K562 (cell line): ENCODE results near the gene RGS7. TPM values are rescaled to one million over a fixed set of nuclear protein-coding genes. Genes with fewer than 3 reads are reported as not detected.

Experiments used
- ATAC-seq: fragments of 200-7000 bp; cut with Tn5 transposase; 3 replicates; pipeline ENCODE4 v1.9.1; 2020; ENCODE audit warnings: moderate library complexity
- BruUV-seq: library from RNA; stranded (reverse); fragments of 400-500 nt; replicated peaks from 2 replicates; lab custom pipeline; 2021; lab: Mats Ljungman, UMichigan
- CTCF ChIA-PET: fragments of 300-600 bp; formaldehyde crosslinking; extraction: SDS; loops from one replicate; lab custom pipeline; 2021; ENCODE audit warnings: low intra/inter-chr PET ratio; lab: Yijun Ruan, JAX
- POLR2A ChIA-PET: fragments of 300-600, 350-650 bp; sonication (Branson Sonifier 250); formaldehyde crosslinking; extraction: SDS; loops from one replicate; lab custom pipeline; 2021; ENCODE audit warnings: antibody characterized with exemption, inconsistent platforms; lab: Yijun Ruan, JAX
- DNase-seq, 4 experiments: peaks; one replicate each; pipeline versions ENCODE4 v3.0.0 to v3.0.0-alpha.2; 2011 to 2018; ENCODE audit warnings: low spot score in 3 of 4, mixed read lengths in 3 of 4; ENCODE audit errors: extremely low read depth in 1 of 4
- FAIRE-seq: peaks from 2 replicates; lab custom pipeline; 2011; peaks lifted over from hg19 to GRCh38; lab: Jason Lieb, UNC
- H2AFZ ChIP-seq: 2 replicates; pipeline ENCODE4 v1.6.0; 2011; ENCODE audit warnings: low read depth, low read length, control low read depth, inconsistent platforms
- H3K27ac ChIP-seq: fragments of 200-600 bp; 3 replicates; pipeline ENCODE4 v1.8.0; 2011; ENCODE audit warnings: low read depth, mild to moderate bottlenecking, control low read depth, inconsistent platforms, low read length, moderate library complexity, mixed read lengths; ENCODE audit errors: extremely low read depth
- H3K27me3 ChIP-seq, 2 experiments: fragments of 300-600 bp in 1 of 2; 2 replicates in 1 of 2; 3 replicates in 1 of 2; pipeline versions ENCODE4 v1.6.0 to v1.8.0; 2011; ENCODE audit warnings: inconsistent platforms in 2 of 2, low read length in 2 of 2, mild to moderate bottlenecking in 1 of 2, mixed read lengths in 1 of 2, moderate library complexity in 1 of 2; ENCODE audit not compliant: control insufficient read depth in 2 of 2, insufficient read depth in 2 of 2
- H3K36me3 ChIP-seq: fragments of 300-600 bp; 3 replicates; pipeline ENCODE4 v1.8.0; 2011; ENCODE audit warnings: mild to moderate bottlenecking, low read length, inconsistent platforms; ENCODE audit not compliant: control insufficient read depth, insufficient read depth
- H3K4me1 ChIP-seq, 2 experiments: fragments of 200-600 bp in 1 of 2; replicated peaks in 1 of 2; 2 replicates in 1 of 2; 3 replicates in 1 of 2; pipeline versions ENCODE4 v1.5.1 to v1.8.0; 2011; ENCODE audit warnings: inconsistent platforms in 2 of 2, low read length in 2 of 2, mild to moderate bottlenecking in 1 of 2, mixed read lengths in 1 of 2, moderate library complexity in 1 of 2; ENCODE audit not compliant: control insufficient read depth in 2 of 2, insufficient read depth in 2 of 2
- H3K4me2 ChIP-seq: 2 replicates; pipeline ENCODE4 v1.6.1; 2011; ENCODE audit warnings: low read length, control low read depth, inconsistent platforms, mixed read lengths; ENCODE audit not compliant: insufficient read depth
- H3K4me3 ChIP-seq: fragments of 200-600 bp; sonication (generic), shearing (Covaris generic); 2 replicates; pipeline ENCODE4 v1.5.1; 2016; ENCODE audit warnings: control low read depth, inconsistent platforms
- H3K79me2 ChIP-seq: fragments of 200-600 bp; 3 replicates; pipeline ENCODE4 v1.8.0; 2011; ENCODE audit warnings: low read length, inconsistent platforms; ENCODE audit not compliant: control insufficient read depth, insufficient read depth
- H3K9ac ChIP-seq, 2 experiments: 2 replicates each; pipeline versions ENCODE4 v1.6.0 to v1.6.1; 2011; ENCODE audit warnings: low read depth in 2 of 2, low read length in 2 of 2, control low read depth in 1 of 2, inconsistent platforms in 1 of 2, mild to moderate bottlenecking in 1 of 2, mixed read lengths in 1 of 2; ENCODE audit not compliant: insufficient read depth in 1 of 2
- H3K9me1 ChIP-seq: one replicate; pipeline ENCODE4 v1.6.0; 2011; ENCODE audit warnings: inconsistent platforms, mild to moderate bottlenecking, low read length, moderate library complexity; ENCODE audit not compliant: control insufficient read depth, insufficient read depth
- H3K9me3 ChIP-seq: replicated peaks from 2 replicates; pipeline ENCODE4 v1.5.1; 2011; ENCODE audit warnings: low read depth, low read length, inconsistent platforms; ENCODE audit not compliant: control insufficient read depth, insufficient read depth
- H4K20me1 ChIP-seq: replicated peaks from 2 replicates; pipeline ENCODE4 v1.6.1; 2011; ENCODE audit warnings: low read length, inconsistent platforms, mixed read lengths; ENCODE audit not compliant: control insufficient read depth, insufficient read depth
- ZNF354B ChIP-seq: fragments of 250-450 bp; sonication (Bioruptor Pico); IDR thresholded peaks from 2 replicates; pipeline ENCODE4 v1.4.0; 2020
- in situ Hi-C: fragments of 300-500 bp; cut with MboI; formaldehyde crosslinking; loops from 4 replicates; pipeline ENCODE4 v1.15.0; 2018; ENCODE audit warnings: inconsistent platforms, mixed read lengths
- intact Hi-C: fragments of 100-400 bp; cut with micrococcal nuclease; formaldehyde crosslinking; loops from 2 replicates; pipeline ENCODE4 v1.14.2; 2022
- polyA plus RNA-seq, 8 experiments: library from polyadenylated mRNA; depleted of rRNA in 4 of 8; stranded (reverse) in 5 of 8; unstranded in 3 of 8; fragments of >200 nt; fragmentation: Nextera tagmentation in 2 of 8; fragmentation: Illumina TruSeq in 1 of 8; extraction: Ambion mirVana in 2 of 8; extraction: Trizol in 1 of 8; gene quantifications; 2 replicates each; pipeline versions ENCODE4 v1.2.1 to v1.2.3, GENCODE V29; 2011 to 2014; ENCODE audit warnings: inconsistent platforms in 1 of 8, missing spikeins in 1 of 8
- total RNA-seq, 7 experiments: library from RNA; depleted of rRNA in 6 of 7; stranded (reverse); fragments of >200 nt in 6 of 7; fragmentation: Illumina TruSeq in 2 of 7; extraction: Trizol in 2 of 7; gene quantifications; 2 replicates each; pipeline versions ENCODE4 v1.2.1 to v1.2.3, GENCODE V29; 2011 to 2021; ENCODE audit warnings: low replicate concordance in 1 of 7
- TF ChIP-seq, protein P1 (sequence below): fragments of 450-650 bp; IDR thresholded peaks from 2 replicates; pipeline ENCODE4 v1.6.1; 2016; ENCODE audit warnings: low read depth
- TF ChIP-seq, protein P2 (sequence below), 2 experiments: fragments of 450-650 bp; IDR thresholded peaks; 2 replicates each; pipeline ENCODE4 v1.6.1; 2018; ENCODE audit warnings: mild to moderate bottlenecking in 2 of 2, low read depth in 1 of 2; ENCODE audit not compliant: partially characterized antibody in 2 of 2

RGS7 gene
- total and polyA plus RNA-seq, 9 of the 15 experiments (the other 6 are each of a cell fraction or from before 2014, with no cell fraction given), result not detected

DNA sequence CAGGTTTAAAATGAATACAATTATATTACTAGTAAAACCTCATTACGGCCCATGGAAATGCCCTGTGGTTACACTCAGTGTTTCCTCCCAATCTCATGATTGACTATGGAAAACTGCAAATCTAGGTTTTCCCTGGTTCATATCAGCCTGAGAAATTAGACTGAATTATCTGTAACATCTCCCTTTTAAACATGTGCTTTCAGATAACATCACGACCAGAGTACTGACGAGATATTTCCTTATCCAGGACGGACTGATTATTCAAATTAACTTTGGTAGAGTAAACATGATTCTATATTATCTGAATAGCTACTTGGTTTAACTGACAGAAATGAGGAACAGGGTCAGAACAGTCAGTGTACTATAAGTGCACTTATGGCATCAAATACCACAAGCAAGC lies 82.3 kb downstream of the RGS7 start (continued):
- TF ChIP-seq, protein P1, sequence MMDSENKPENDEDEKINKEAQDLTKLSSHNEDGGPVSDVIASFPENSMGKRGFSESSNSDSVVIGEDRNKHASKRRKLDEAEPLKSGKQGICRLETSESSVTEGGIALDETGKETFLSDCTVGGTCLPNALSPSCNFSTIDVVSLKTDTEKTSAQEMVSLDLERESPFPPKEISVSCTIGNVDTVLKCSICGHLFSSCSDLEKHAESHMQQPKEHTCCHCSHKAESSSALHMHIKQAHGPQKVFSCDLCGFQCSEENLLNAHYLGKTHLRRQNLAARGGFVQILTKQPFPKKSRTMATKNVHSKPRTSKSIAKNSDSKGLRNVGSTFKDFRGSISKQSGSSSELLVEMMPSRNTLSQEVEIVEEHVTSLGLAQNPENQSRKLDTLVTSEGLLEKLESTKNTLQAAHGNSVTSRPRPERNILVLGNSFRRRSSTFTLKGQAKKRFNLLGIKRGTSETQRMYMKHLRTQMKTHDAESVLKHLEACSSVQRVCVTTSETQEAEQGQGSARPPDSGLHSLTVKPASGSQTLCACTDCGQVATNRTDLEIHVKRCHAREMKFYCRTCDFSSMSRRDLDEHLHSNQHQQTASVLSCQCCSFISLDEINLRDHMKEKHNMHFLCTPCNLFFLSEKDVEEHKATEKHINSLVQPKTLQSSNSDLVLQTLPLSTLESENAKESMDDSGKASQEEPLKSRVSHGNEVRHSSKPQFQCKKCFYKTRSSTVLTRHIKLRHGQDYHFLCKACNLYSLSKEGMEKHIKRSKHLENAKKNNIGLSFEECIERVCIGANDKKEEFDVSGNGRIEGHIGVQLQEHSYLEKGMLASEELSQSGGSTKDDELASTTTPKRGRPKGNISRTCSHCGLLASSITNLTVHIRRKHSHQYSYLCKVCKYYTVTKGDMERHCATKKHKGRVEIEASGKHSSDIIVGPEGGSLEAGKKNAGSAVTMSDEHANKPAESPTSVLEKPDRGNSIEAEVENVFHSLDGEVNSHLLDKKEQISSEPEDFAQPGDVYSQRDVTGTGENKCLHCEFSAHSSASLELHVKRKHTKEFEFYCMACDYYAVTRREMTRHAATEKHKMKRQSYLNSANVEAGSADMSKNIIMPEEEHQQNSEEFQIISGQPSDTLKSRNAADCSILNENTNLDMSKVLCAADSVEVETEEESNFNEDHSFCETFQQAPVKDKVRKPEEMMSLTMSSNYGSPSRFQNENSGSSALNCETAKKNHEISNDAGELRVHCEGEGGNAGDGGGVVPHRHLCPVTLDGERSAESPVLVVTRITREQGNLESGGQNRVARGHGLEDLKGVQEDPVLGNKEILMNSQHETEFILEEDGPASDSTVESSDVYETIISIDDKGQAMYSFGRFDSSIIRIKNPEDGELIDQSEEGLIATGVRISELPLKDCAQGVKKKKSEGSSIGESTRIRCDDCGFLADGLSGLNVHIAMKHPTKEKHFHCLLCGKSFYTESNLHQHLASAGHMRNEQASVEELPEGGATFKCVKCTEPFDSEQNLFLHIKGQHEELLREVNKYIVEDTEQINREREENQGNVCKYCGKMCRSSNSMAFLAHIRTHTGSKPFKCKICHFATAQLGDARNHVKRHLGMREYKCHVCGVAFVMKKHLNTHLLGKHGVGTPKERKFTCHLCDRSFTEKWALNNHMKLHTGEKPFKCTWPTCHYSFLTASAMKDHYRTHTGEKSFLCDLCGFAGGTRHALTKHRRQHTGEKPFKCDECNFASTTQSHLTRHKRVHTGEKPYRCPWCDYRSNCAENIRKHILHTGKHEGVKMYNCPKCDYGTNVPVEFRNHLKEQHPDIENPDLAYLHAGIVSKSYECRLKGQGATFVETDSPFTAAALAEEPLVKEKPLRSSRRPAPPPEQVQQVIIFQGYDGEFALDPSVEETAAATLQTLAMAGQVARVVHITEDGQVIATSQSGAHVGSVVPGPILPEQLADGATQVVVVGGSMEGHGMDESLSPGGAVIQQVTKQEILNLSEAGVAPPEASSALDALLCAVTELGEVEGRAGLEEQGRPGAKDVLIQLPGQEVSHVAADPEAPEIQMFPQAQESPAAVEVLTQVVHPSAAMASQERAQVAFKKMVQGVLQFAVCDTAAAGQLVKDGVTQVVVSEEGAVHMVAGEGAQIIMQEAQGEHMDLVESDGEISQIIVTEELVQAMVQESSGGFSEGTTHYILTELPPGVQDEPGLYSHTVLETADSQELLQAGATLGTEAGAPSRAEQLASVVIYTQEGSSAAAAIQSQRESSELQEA, result no peak
- TF ChIP-seq, all 486 proteins: peak for 0

DNA sequence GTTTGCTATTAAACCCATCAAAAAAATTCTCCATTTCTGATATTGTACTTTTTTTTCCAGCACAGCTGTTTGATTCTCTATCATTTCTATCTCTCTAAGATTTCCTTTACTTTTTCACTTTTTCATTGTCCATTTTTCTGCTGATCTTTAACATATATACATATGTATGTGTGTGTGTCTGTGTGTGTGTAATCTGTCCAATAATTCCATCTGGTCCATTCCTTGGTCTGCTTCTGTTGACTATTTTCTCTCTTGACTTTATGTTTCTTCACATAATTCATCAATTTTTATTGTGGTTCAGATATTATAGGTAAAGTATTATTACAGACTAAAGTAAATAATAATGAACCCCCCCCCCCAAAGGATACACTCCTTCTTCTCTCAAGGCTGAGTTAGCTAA lies 84.2 kb downstream of the RGS7 start:
- Histone ChIP-seq H3K27me3 (no peaks in the 10 kb centered on the region), H2AFZ (no peak overlapping the region), H3K27ac (no peak overlapping the region), H4K20me1 (no peaks in the 10 kb centered on the region), H3K4me2 (no peak overlapping the region), H3K79me2 (no peaks in the 10 kb centered on the region), H3K4me1 (no peaks in the 10 kb centered on the region), H3K9me1 (no peaks in the 10 kb centered on the region), H3K9me3 (no peaks in the 10 kb centered on the region; the same call in 1 of the 2 replicates), H3K36me3 (no peaks in the 10 kb centered on the region), H3K9ac (no peak overlapping the region), H3K4me3 (no peak overlapping the region)
- in situ Hi-C loops, result no loop called here
- no peak for ATAC-seq
- intact Hi-C loops, result no loop called here
- DNase-seq, result no peak
- FAIRE-seq, result no peak
- BruUV-seq, result no TSS peak
- TF ChIP-seq ZNF354B (CRISPR knock-in tag), result no peak
- TF ChIP-seq, protein P2, sequence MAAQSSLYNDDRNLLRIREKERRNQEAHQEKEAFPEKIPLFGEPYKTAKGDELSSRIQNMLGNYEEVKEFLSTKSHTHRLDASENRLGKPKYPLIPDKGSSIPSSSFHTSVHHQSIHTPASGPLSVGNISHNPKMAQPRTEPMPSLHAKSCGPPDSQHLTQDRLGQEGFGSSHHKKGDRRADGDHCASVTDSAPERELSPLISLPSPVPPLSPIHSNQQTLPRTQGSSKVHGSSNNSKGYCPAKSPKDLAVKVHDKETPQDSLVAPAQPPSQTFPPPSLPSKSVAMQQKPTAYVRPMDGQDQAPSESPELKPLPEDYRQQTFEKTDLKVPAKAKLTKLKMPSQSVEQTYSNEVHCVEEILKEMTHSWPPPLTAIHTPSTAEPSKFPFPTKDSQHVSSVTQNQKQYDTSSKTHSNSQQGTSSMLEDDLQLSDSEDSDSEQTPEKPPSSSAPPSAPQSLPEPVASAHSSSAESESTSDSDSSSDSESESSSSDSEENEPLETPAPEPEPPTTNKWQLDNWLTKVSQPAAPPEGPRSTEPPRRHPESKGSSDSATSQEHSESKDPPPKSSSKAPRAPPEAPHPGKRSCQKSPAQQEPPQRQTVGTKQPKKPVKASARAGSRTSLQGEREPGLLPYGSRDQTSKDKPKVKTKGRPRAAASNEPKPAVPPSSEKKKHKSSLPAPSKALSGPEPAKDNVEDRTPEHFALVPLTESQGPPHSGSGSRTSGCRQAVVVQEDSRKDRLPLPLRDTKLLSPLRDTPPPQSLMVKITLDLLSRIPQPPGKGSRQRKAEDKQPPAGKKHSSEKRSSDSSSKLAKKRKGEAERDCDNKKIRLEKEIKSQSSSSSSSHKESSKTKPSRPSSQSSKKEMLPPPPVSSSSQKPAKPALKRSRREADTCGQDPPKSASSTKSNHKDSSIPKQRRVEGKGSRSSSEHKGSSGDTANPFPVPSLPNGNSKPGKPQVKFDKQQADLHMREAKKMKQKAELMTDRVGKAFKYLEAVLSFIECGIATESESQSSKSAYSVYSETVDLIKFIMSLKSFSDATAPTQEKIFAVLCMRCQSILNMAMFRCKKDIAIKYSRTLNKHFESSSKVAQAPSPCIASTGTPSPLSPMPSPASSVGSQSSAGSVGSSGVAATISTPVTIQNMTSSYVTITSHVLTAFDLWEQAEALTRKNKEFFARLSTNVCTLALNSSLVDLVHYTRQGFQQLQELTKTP (IDR thresholded peaks at IDR 0.05; ENCODE audit: low read depth in 1 of 2, partially characterized antibody in 2 of 2), result peak in 1 of 2 experiments; percentile 64
- POLR2A ChIA-PET, result interaction anchor here (0.6 kb wide), 1 partner anchor 23 kb away, joined by 4 read pairs; no protein-coding TSS in a partner anchor
- CTCF ChIA-PET, result no interaction called here
